Endothelial cell of umbilical vein (primary cell): ENCODE data around the gene MYDGF.
"Not testable (repeated sequence)": the region's sequence is repeated elsewhere in the genome, so short reads cannot be mapped to it uniquely, and the experiment has no call there.

Source experiments
- MAX ChIP-seq: IDR thresholded peaks from 2 replicates; pipeline ENCODE4 v1.6.1; 2011; ENCODE audit not compliant: insufficient read depth, insufficient read length
- POLR2A ChIP-seq: IDR thresholded peaks from 2 replicates; pipeline ENCODE4 v1.6.1; 2012; ENCODE audit warnings: low read depth, mild to moderate bottlenecking, control low read depth, low read length
- POLR2AphosphoS5 ChIP-seq: IDR thresholded peaks from 2 replicates; pipeline ENCODE4 v1.6.1; 2012; ENCODE audit warnings: low read depth, mild to moderate bottlenecking, control low read depth, low read length, moderate library complexity; ENCODE audit not compliant: insufficient read depth
- TF ChIP-seq, protein P1 (sequence below), 2 donors: IDR thresholded peaks; 1 replicate in 1 of 2; 2 replicates in 1 of 2; pipeline ENCODE4 v1.5.1; 2011; ENCODE audit warnings: low read length in 2 of 2, mild to moderate bottlenecking in 2 of 2, moderate library complexity in 2 of 2, control low read depth in 1 of 2, inconsistent platforms in 1 of 2, low read depth in 1 of 2; ENCODE audit not compliant: insufficient read depth in 1 of 2; ENCODE audit errors: extremely low read depth in 1 of 2

DNA sequence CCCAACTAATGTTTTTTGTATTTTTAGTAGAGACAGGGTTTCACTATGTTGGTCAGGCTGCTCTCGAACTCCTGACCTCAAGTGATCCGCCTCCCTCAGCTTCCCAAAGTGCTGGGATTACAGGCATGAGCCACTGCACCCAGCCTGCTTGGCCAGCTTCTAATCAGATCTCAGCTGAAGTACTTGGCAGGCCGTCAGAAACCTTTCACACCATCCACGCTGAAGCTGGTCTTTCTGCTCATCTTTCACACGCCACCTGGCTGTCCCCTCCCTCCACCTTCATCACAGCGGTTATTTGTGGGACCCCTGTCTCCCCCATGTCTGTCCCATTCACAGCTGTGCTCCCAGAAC lies 45.0 kb upstream of the MYDGF start:
- TF ChIP-seq, protein P1, sequence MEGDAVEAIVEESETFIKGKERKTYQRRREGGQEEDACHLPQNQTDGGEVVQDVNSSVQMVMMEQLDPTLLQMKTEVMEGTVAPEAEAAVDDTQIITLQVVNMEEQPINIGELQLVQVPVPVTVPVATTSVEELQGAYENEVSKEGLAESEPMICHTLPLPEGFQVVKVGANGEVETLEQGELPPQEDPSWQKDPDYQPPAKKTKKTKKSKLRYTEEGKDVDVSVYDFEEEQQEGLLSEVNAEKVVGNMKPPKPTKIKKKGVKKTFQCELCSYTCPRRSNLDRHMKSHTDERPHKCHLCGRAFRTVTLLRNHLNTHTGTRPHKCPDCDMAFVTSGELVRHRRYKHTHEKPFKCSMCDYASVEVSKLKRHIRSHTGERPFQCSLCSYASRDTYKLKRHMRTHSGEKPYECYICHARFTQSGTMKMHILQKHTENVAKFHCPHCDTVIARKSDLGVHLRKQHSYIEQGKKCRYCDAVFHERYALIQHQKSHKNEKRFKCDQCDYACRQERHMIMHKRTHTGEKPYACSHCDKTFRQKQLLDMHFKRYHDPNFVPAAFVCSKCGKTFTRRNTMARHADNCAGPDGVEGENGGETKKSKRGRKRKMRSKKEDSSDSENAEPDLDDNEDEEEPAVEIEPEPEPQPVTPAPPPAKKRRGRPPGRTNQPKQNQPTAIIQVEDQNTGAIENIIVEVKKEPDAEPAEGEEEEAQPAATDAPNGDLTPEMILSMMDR (IDR thresholded peaks at IDR 0.05; ENCODE audit: extremely low read depth in 1 of 2, insufficient read depth in 1 of 2, low read depth in 1 of 2, low read length in 2 of 2), result not testable (repeated sequence)
- not testable (repeated sequence) for TF ChIP-seq POLR2AphosphoS5, POLR2A, MAX
